GM12878 (cell line): ENCODE results near the gene NFS1. TPM values are rescaled to one million over a fixed set of nuclear protein-coding genes. Genes with fewer than 3 reads are reported as not detected.

ENCODE experiments used
- ATAC-seq: fragments of 200-7000 bp; cut with Tn5 transposase; 3 replicates; pipeline ENCODE4 v1.9.1; 2020; ENCODE audit warnings: mild to moderate bottlenecking, moderate library complexity
- BruUV-seq: library from RNA; stranded (reverse); fragments of 400-500 nt; replicated peaks from 2 replicates; lab custom pipeline; 2021; lab: Mats Ljungman, UMichigan
- CTCF ChIA-PET: fragments of 300-600 bp; sonication (Branson Sonifier 250); formaldehyde crosslinking; extraction: SDS; loops from one replicate; lab custom pipeline; 2021; ENCODE audit warnings: inconsistent platforms; lab: Yijun Ruan, JAX
- POLR2A ChIA-PET: fragments of 350-600 bp; formaldehyde crosslinking; extraction: SDS; loops from one replicate; lab custom pipeline; 2021; ENCODE audit warnings: inconsistent platforms; lab: Charles Lee
- RAD21 ChIA-PET: fragments of 300-600 bp; sonication (Branson Sonifier 250); formaldehyde crosslinking; loops from one replicate; lab custom pipeline; 2023; ENCODE audit warnings: antibody characterized with exemption; ENCODE audit not compliant: unreplicated experiment; lab: Charles Lee
- SMC1A ChIA-PET: fragments of 300-600 bp; sonication (Branson Sonifier 250); formaldehyde crosslinking; loops from one replicate; lab custom pipeline; 2023; ENCODE audit not compliant: unreplicated experiment, uncharacterized antibody; lab: Charles Lee
- DNase-seq: peaks from one replicate; pipeline ENCODE4 v3.0.0-alpha.2; 2011; ENCODE audit warnings: low read depth, low spot score
- FAIRE-seq: peaks from 3 replicates; lab custom pipeline; 2011; peaks lifted over from hg19 to GRCh38; lab: Jason Lieb, UNC
- H2AFZ ChIP-seq: 2 replicates; pipeline ENCODE4 v1.6.0; 2011; ENCODE audit warnings: low read depth, low read length, control low read depth; ENCODE audit not compliant: control insufficient read depth
- H3K27ac ChIP-seq: 2 replicates; pipeline ENCODE4 v1.5.1; 2011; ENCODE audit warnings: control low read depth; ENCODE audit not compliant: control insufficient read depth, insufficient read depth
- H3K27me3 ChIP-seq, 2 experiments: replicated peaks in 1 of 2; 2 replicates each; pipeline versions ENCODE4 v1.6.0 to v1.6.1; 2011; ENCODE audit warnings: low read length in 1 of 2; ENCODE audit not compliant: control insufficient read depth in 2 of 2, insufficient read depth in 2 of 2
- H3K36me3 ChIP-seq, 2 experiments: 2 replicates each; pipeline ENCODE4 v1.5.1; 2011; ENCODE audit warnings: low read length in 1 of 2; ENCODE audit not compliant: control insufficient read depth in 2 of 2, insufficient read depth in 2 of 2
- H3K4me1 ChIP-seq: 2 replicates; pipeline ENCODE4 v1.6.1; 2011; ENCODE audit warnings: mild to moderate bottlenecking, low read length, moderate library complexity, mixed read lengths; ENCODE audit not compliant: control insufficient read depth, insufficient read depth
- H3K4me2 ChIP-seq: 2 replicates; pipeline ENCODE4 v1.6.0; 2011; ENCODE audit warnings: control low read depth; ENCODE audit not compliant: control insufficient read depth, insufficient read depth
- H3K4me3 ChIP-seq: fragments of 200-600 bp; sonication (generic); 2 replicates; pipeline ENCODE4 v1.5.1; 2016
- H3K79me2 ChIP-seq: 2 replicates; pipeline ENCODE4 v1.6.0; 2011; ENCODE audit warnings: low read length; ENCODE audit not compliant: control insufficient read depth, insufficient read depth
- H3K9ac ChIP-seq: 2 replicates; pipeline ENCODE4 v1.8.0; 2011; ENCODE audit warnings: low read length, control low read depth, mixed read lengths; ENCODE audit not compliant: control insufficient read depth, insufficient read depth
- H3K9me3 ChIP-seq: replicated peaks from 3 replicates; pipeline ENCODE4 v1.5.1; 2011; ENCODE audit warnings: mild to moderate bottlenecking, low read length; ENCODE audit not compliant: control insufficient read depth, insufficient read depth
- H4K20me1 ChIP-seq: 2 replicates; pipeline ENCODE4 v1.6.0; 2011; ENCODE audit not compliant: control insufficient read depth, insufficient read depth
- HDAC6 ChIP-seq: fragments of 200-600 bp; sonication (generic); IDR thresholded peaks from one replicate; pipeline ENCODE4 v1.8.0; 2017; ENCODE audit warnings: antibody characterized with exemption; ENCODE audit not compliant: unreplicated experiment
- MEF2B ChIP-seq: fragments of 450-650 bp; IDR thresholded peaks from 2 replicates; pipeline ENCODE4 v1.6.1; 2018; ENCODE audit warnings: mild to moderate bottlenecking, moderate library complexity; ENCODE audit not compliant: partially characterized antibody, poor library complexity, severe bottlenecking
- WGBS: methylation state at CpG from one replicate; pipeline ENCODE4 v1.1.6; 2016; ENCODE audit warnings: low lambda C conversion rate; ENCODE audit not compliant: insufficient replicate concordance, insufficient coverage; ENCODE audit errors: missing lambda C conversion rate; 5-methylcytosine and 5-hydroxymethylcytosine counted together
- in situ Hi-C: fragments of 300-500 bp; cut with MboI; formaldehyde crosslinking; loops from 9 replicates; pipeline ENCODE4 v1.14.3; 2018; ENCODE audit warnings: mixed read lengths
- intact Hi-C: fragments of 100-400 bp; cut with micrococcal nuclease; formaldehyde crosslinking; loops from one replicate; pipeline ENCODE4 v1.14.2; 2022; ENCODE audit not compliant: unreplicated experiment
- polyA plus RNA-seq, 11 experiments: library from polyadenylated mRNA; depleted of rRNA in 4 of 11; unstranded in 6 of 11; stranded (reverse) in 5 of 11; fragments of >200 nt; fragmentation: Nextera tagmentation in 4 of 11; fragmentation: Illumina TruSeq in 1 of 11; extraction: Ambion mirVana in 4 of 11; extraction: Trizol in 1 of 11; gene quantifications; 1 replicate in 1 of 11; 2 replicates in 10 of 11; pipeline versions ENCODE4 v1.2.1 to v1.2.3, GENCODE V29; 2011 to 2016; ENCODE audit warnings: inconsistent platforms in 2 of 11, missing spikeins in 2 of 11, low read depth in 1 of 11
- total RNA-seq, 4 experiments: library from RNA; depleted of rRNA in 3 of 4; stranded (reverse); fragments of >200 nt in 3 of 4; fragmentation: Illumina TruSeq in 1 of 4; extraction: Trizol in 1 of 4; gene quantifications; 2 replicates each; pipeline versions ENCODE4 v1.2.1 to v1.2.3, GENCODE V29; 2013 to 2021
- TF ChIP-seq, protein P1 (sequence below): IDR thresholded peaks from 2 replicates; pipeline ENCODE4 v1.6.1; 2011; ENCODE audit warnings: mild to moderate bottlenecking, low read depth, low read length, moderate library complexity; ENCODE audit not compliant: insufficient replicate concordance
- TF ChIP-seq, protein P2 (sequence below): fragments of 450-650 bp; IDR thresholded peaks from 2 replicates; pipeline ENCODE4 v1.6.1; 2017; ENCODE audit warnings: antibody characterized with exemption, mild to moderate bottlenecking, moderate library complexity

The NFS1 gene
- total and polyA plus RNA-seq, 10 of the 15 experiments (the other 5 are each of a cell fraction or from before 2014, with no cell fraction given): 9.2 to 74.1 (median 38.6) TPM

DNA sequence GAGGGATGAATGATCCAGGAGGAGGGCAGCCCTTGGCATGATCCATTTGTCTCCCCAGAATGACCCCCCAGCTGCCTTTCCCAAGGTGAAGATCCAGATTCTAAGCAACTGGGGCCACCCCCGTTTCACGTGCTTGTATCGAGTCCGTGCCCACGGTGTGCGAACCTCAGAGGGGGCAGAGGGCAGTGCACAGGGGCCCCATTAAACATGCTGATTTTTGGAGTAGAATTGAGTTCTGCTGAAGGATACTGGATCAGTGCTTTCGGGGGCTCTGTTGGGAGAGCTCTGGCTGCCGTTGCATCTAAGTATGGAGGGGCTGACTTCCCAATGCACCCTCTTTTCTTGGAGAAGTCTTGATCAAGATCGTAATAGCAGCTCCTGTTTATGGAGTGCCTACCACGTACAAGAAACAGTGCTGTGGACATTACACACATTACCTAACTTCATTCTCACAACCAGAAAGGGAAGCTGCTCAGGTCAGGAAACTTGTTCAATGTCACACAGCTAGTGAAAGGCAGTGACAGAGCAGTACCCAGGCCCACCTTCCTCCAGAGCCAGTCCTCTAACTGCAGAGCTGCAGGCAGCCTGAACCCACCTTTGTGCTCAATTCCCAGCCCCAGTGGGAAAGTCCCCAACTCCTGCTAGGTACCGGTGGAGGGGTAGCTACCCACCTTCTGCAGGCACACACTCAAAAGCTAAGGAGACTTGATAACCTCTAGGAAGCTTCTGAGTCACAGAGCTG lies 78.2 kb downstream of the NFS1 start:
- H3K36me3 ChIP-seq: peaks cover 0 to 2% of the 10 kb centered on the region in 2 experiments; a peak in 2 of 4 replicates
- RAD21 ChIA-PET: interaction anchor here (0.6 kb wide), 1 partner anchor 9 kb away, joined by 3 read pairs; no protein-coding TSS in a partner anchor
- H3K27ac ChIP-seq: no peak overlapping the region
- in situ Hi-C loops: no loop called here
- H3K4me3 ChIP-seq: no peak overlapping the region
- H3K79me2 ChIP-seq: no peaks in the 10 kb centered on the region; the same call in none of the 2 replicates
- POLR2A ChIA-PET: interaction anchor here (0.8 kb wide), 1 partner anchor 129 kb away, joined by 3 read pairs; no protein-coding TSS in a partner anchor
- H3K4me2 ChIP-seq: no peak overlapping the region
- DNase-seq: no peak
- FAIRE-seq: no peak
- no peaks in the 10 kb centered on the region for H3K27me3 ChIP-seq
- intact Hi-C loops: no loop called here
- no peaks in the 10 kb centered on the region for H4K20me1 ChIP-seq
- no peak overlapping the region for H2AFZ ChIP-seq
- CTCF ChIA-PET: interaction anchor here (0.6 to 4.0 kb wide), 9 partner anchors 11 to 547 kb away, joined by 3 to 31 read pairs (median 3); no protein-coding TSS in a partner anchor
- no peak for TF ChIP-seq HDAC6
- TF ChIP-seq, protein P1, sequence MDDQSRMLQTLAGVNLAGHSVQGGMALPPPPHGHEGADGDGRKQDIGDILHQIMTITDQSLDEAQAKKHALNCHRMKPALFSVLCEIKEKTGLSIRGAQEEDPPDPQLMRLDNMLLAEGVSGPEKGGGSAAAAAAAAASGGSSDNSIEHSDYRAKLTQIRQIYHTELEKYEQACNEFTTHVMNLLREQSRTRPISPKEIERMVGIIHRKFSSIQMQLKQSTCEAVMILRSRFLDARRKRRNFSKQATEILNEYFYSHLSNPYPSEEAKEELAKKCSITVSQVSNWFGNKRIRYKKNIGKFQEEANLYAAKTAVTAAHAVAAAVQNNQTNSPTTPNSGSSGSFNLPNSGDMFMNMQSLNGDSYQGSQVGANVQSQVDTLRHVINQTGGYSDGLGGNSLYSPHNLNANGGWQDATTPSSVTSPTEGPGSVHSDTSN: no peak
- TF ChIP-seq MEF2B: no peak
- TF ChIP-seq, protein P2, sequence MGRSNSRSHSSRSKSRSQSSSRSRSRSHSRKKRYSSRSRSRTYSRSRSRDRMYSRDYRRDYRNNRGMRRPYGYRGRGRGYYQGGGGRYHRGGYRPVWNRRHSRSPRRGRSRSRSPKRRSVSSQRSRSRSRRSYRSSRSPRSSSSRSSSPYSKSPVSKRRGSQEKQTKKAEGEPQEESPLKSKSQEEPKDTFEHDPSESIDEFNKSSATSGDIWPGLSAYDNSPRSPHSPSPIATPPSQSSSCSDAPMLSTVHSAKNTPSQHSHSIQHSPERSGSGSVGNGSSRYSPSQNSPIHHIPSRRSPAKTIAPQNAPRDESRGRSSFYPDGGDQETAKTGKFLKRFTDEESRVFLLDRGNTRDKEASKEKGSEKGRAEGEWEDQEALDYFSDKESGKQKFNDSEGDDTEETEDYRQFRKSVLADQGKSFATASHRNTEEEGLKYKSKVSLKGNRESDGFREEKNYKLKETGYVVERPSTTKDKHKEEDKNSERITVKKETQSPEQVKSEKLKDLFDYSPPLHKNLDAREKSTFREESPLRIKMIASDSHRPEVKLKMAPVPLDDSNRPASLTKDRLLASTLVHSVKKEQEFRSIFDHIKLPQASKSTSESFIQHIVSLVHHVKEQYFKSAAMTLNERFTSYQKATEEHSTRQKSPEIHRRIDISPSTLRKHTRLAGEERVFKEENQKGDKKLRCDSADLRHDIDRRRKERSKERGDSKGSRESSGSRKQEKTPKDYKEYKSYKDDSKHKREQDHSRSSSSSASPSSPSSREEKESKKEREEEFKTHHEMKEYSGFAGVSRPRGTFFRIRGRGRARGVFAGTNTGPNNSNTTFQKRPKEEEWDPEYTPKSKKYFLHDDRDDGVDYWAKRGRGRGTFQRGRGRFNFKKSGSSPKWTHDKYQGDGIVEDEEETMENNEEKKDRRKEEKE: no peak
- BruUV-seq: no TSS peak
- SMC1A ChIA-PET: interaction anchor here (1.2 to 3.8 kb wide), 3 partner anchors 36 to 98 kb away, joined by 3 to 28 read pairs (median 3); partner anchors contain the start of genes CPNE1 and RBM12
- no peaks in the 10 kb centered on the region for H3K9me3 ChIP-seq
- H3K4me1 ChIP-seq: peaks cover 20% of the 10 kb centered on the region
- WGBS: 90% methylated on average over 11 of the region's 11 CpGs
- ATAC-seq: no peak
- no peak overlapping the region for H3K9ac ChIP-seq
